KMS-11 (cell line): Measurements from ENCODE around the gene PAM16.

Source experiments
- H2AFZ ChIP-seq: fragments of 200-600 bp; sonication (generic); 2 replicates; pipeline ENCODE4 v1.6.1; 2016; ENCODE audit warnings: antibody characterized with exemption, mixed run types, low read depth
- H3K27ac ChIP-seq: fragments of 200-600 bp; sonication (generic); 2 replicates; pipeline ENCODE4 v1.6.1; 2016; ENCODE audit warnings: mild to moderate bottlenecking, mixed run types
- H3K27me3 ChIP-seq: fragments of 200-600 bp; sonication (generic); 2 replicates; pipeline ENCODE4 v1.6.1; 2017; ENCODE audit warnings: mild to moderate bottlenecking, low read depth, mixed run types, moderate library complexity; ENCODE audit not compliant: insufficient read depth
- H3K36me3 ChIP-seq: fragments of 200-600 bp; sonication (generic); 2 replicates; pipeline ENCODE4 v1.6.1; 2017; ENCODE audit warnings: mild to moderate bottlenecking, mixed run types; ENCODE audit not compliant: insufficient read depth
- H3K4me1 ChIP-seq: fragments of 200-600 bp; sonication (generic); 2 replicates; pipeline ENCODE4 v1.6.1; 2016; ENCODE audit warnings: mild to moderate bottlenecking, low read depth, mixed run types; ENCODE audit not compliant: poor library complexity, severe bottlenecking
- H3K4me2 ChIP-seq: fragments of 200-600 bp; sonication (generic); 2 replicates; pipeline ENCODE4 v1.7.0; 2016; ENCODE audit warnings: mild to moderate bottlenecking, mixed run types
- H3K4me3 ChIP-seq: fragments of 200-600 bp; sonication (generic); IDR thresholded peaks from 2 replicates; pipeline ENCODE4 v1.6.1; 2017; ENCODE audit warnings: low read depth, low read length, mixed read lengths; ENCODE audit not compliant: insufficient read depth
- H3K79me2 ChIP-seq: fragments of 200-600 bp; sonication (generic); 2 replicates; pipeline ENCODE4 v1.6.1; 2016; ENCODE audit warnings: low read depth, mixed run types; ENCODE audit not compliant: insufficient read depth
- H3K9ac ChIP-seq: fragments of 200-600 bp; sonication (generic); 2 replicates; pipeline ENCODE4 v1.6.1; 2016; ENCODE audit warnings: mild to moderate bottlenecking, mixed run types
- H4K20me1 ChIP-seq: fragments of 200-600 bp; sonication (generic); 2 replicates; pipeline ENCODE4 v1.6.1; 2016; ENCODE audit warnings: mild to moderate bottlenecking, mixed run types; ENCODE audit not compliant: insufficient read depth
- CTCF ChIP-seq: fragments of 200-600 bp; sonication (generic); conservative IDR thresholded peaks from 2 replicates; pipeline ENCODE4 v1.6.1; 2017; ENCODE audit warnings: low read depth, mild to moderate bottlenecking, antibody characterized with exemption, low read length, moderate library complexity, mixed read lengths

The PAM16 gene

GRCh38 chr16:4291699-4292098 is 59.4 kb downstream of the PAM16 start:
- Histone ChIP-seq H3K9ac (no peak overlapping the region), H3K4me2 (no peak overlapping the region), H4K20me1 (no peaks in the 10 kb centered on the region), H3K79me2 (no peaks in the 10 kb centered on the region), H3K27ac (no peak overlapping the region), H3K27me3 (no peaks in the 10 kb centered on the region), H3K36me3 (no peaks in the 10 kb centered on the region), H3K4me1 (peaks cover 14% of the 10 kb centered on the region), H3K4me3 (no peak overlapping the region), H2AFZ (no peak overlapping the region)
- no peak for TF ChIP-seq CTCF
